GM12873 (cell line): Measurements from ENCODE around the gene MGLL.

Experiments
- TF ChIP-seq, protein P1 (sequence below): IDR thresholded peaks from 2 replicates; pipeline ENCODE4 v1.5.1; 2012; ENCODE audit warnings: low read depth, mild to moderate bottlenecking, moderate library complexity, low read length, control low read depth; ENCODE audit not compliant: insufficient read depth; ENCODE audit errors: missing control alignments

The MGLL gene

DNA sequence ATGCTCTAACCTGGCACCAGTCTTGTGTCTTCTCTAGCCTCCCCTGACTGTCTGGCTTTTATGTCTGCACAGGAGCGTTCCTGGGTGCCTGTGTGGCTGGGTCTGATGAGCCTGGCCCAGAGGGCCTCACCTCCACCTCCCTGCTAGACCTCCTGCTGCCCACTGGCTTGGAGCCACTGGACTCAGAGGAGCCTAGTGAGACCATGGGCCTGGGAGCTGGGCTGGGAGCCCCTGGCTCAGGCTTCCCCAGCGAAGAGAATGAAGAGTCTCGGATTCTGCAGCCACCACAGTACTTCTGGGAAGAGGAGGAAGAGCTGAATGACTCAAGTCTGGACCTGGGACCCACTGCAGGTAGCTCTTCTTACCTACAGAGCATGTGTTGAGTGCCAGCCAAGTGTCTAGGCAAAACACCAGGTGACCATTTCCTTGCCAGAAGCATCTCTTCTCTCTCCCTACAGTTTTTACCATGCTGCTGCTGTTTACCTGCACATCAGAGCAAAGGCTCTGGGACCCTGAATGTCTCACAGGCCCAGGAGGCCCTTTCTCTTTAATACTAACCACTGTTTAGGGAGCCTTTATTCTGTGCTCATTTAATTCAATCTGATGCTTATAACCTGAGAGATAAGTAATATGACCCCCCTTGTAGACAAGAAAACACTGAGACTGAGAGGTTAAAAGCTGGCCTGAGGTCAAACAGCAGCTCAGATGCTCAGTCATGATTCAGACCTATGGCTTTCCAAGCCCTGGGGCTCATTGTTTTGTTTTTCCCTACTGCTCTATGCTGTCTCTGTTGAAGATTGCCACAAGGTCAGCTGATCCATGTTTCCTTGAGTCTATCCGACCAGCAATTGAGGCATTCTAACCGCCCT lies 182.9 kb downstream of the MGLL start:
- TF ChIP-seq, protein P1, sequence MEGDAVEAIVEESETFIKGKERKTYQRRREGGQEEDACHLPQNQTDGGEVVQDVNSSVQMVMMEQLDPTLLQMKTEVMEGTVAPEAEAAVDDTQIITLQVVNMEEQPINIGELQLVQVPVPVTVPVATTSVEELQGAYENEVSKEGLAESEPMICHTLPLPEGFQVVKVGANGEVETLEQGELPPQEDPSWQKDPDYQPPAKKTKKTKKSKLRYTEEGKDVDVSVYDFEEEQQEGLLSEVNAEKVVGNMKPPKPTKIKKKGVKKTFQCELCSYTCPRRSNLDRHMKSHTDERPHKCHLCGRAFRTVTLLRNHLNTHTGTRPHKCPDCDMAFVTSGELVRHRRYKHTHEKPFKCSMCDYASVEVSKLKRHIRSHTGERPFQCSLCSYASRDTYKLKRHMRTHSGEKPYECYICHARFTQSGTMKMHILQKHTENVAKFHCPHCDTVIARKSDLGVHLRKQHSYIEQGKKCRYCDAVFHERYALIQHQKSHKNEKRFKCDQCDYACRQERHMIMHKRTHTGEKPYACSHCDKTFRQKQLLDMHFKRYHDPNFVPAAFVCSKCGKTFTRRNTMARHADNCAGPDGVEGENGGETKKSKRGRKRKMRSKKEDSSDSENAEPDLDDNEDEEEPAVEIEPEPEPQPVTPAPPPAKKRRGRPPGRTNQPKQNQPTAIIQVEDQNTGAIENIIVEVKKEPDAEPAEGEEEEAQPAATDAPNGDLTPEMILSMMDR, result no peak
